ENCODE results near the gene CALCB. TPM values are rescaled to one million over a fixed set of nuclear protein-coding genes. Genes with fewer than 3 reads are reported as not detected.

Gene CALCB
- total and polyA plus RNA-seq, 2 donors (not counting 1 experiment from before 2014, with no cell fraction given) = 1.3 TPM; not detected in 1

DNA sequence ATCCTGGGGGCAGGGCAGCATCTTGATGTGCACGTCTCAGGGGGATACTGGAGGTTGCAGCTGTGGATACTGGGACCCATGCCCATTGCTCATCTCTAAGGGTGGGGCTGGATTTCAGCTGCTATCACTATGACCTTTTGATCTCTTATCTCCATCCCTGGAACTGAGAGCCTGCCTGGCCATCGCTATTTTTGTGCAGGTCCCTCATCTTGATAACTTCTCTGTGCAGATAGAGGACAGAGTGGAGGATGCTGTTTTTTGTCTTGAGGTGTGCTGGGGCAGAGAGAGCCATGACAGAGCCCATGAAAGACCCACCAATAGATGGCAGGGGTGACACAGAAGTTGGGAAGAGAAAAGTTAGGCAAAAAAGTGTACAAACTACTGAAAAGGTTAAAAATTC is 36.2 kb downstream of the CALCB start:
- no peaks in the 10 kb centered on the region for H3K27me3 ChIP-seq (replicated peaks in 1 of 4; ENCODE audit: control extremely low read depth in 1 of 4, control insufficient read depth in 3 of 4, insufficient read depth in 4 of 4, low read length in 3 of 4)
- no peak overlapping the region for H3K27ac ChIP-seq (ENCODE audit: low read length in 2 of 2)
- CTCF ChIA-PET = interaction anchor here (0.7 to 14.3 kb wide), 6 partner anchors 8 to 320 kb away, joined by 3 to 177 read pairs (median 4); no protein-coding TSS in a partner anchor
- DNase-seq = no peak
- H3K4me1 ChIP-seq (ENCODE audit: control insufficient read depth in 2 of 2, insufficient read depth in 2 of 2, low read length in 2 of 2) = peaks cover 65 to 85% of the 10 kb centered on the region in 2 donors
- no peak for ATAC-seq (ENCODE audit: low read depth)
- Mint-ChIP-seq H3K4me1 (peaks cover 85% of the 10 kb centered on the region), H3K9me3 (ENCODE audit: insufficient read depth) (peaks cover 1% of the 10 kb centered on the region), H3K27ac (peak overlapping the region; percentile 56), H3K27me3 (no peaks in the 10 kb centered on the region), H3K4me3 (no peak overlapping the region)
- intact Hi-C loops (cut with micrococcal nuclease) = no loop called here
- no peaks in the 10 kb centered on the region for H3K36me3 ChIP-seq (replicated peaks in 1 of 2; ENCODE audit: control extremely low read depth in 1 of 2, control insufficient read depth in 1 of 2, extremely low read depth in 1 of 2, insufficient read depth in 2 of 2, low read length in 1 of 2)
- TF ChIP-seq CTCF (IDR thresholded peaks at IDR 0.05) (no peak), EZH2 (IDR thresholded peaks at IDR 0.05; ENCODE audit: borderline replicate concordance, insufficient read depth, low read depth, low read length, poor library complexity, severe bottlenecking) (no peak)
- no peak overlapping the region for H3K9ac ChIP-seq (ENCODE audit: low read length)
- 100% methylated on average over 2 of the region's 2 CpGs for whole genome bisulfite sequencing (ENCODE audit: insufficient coverage)
- peaks cover 0 to 7% (median 0%) of the 10 kb centered on the region in 3 donors for H3K9me3 ChIP-seq (ENCODE audit: control extremely low read depth in 1 of 3, control insufficient read depth in 2 of 3, insufficient read depth in 1 of 3, low read length in 2 of 3)
- H3K4me2 ChIP-seq (replicated peaks; ENCODE audit: low read depth, low read length, poor library complexity, severe bottlenecking) = no peak overlapping the region
- no peak overlapping the region for H3K4me3 ChIP-seq (ENCODE audit: control extremely low read depth in 1 of 5, extremely low read depth in 1 of 5, insufficient read depth in 1 of 5, low read depth in 2 of 5, low read length in 4 of 5)
- H3K79me2 ChIP-seq (ENCODE audit: control insufficient read depth, insufficient read depth, low read length) = no peaks in the 10 kb centered on the region
- POLR2A ChIA-PET = no interaction called here
- no peak overlapping the region for H2AFZ ChIP-seq (ENCODE audit: insufficient read depth, low read depth, low read length, poor library complexity, severe bottlenecking)
- no peaks in the 10 kb centered on the region for H4K20me1 ChIP-seq (ENCODE audit: control insufficient read depth, insufficient read depth, low read length, poor library complexity, severe bottlenecking)

- Histone ChIP-seq H4K20me1 (ENCODE audit: control insufficient read depth, insufficient read depth, low read length, poor library complexity, severe bottlenecking) (no peaks in the 10 kb centered on the region), H3K4me1 (ENCODE audit: control insufficient read depth in 2 of 2, insufficient read depth in 2 of 2, low read length in 2 of 2) (peaks cover 76 to 92% of the 10 kb centered on the region in 2 donors), H2AFZ (ENCODE audit: insufficient read depth, low read depth, low read length, poor library complexity, severe bottlenecking) (no peak overlapping the region), H3K27ac (ENCODE audit: low read length in 2 of 2) (no peak overlapping the region), H3K9me3 (ENCODE audit: control extremely low read depth in 1 of 3, control insufficient read depth in 2 of 3, insufficient read depth in 1 of 3, low read length in 2 of 3) (peaks cover 0 to 7% (median 0%) of the 10 kb centered on the region in 3 donors), H3K27me3 (replicated peaks in 1 of 4; ENCODE audit: control extremely low read depth in 1 of 4, control insufficient read depth in 3 of 4, insufficient read depth in 4 of 4, low read length in 3 of 4) (peaks cover 0 to 14% (median 6%) of the 10 kb centered on the region in 4 experiments), H3K4me2 (replicated peaks; ENCODE audit: low read depth, low read length, poor library complexity, severe bottlenecking) (no peak overlapping the region), H3K4me3 (ENCODE audit: control extremely low read depth in 1 of 5, extremely low read depth in 1 of 5, insufficient read depth in 1 of 5, low read depth in 2 of 5, low read length in 4 of 5) (no peak overlapping the region), H3K9ac (ENCODE audit: low read length) (no peak overlapping the region), H3K36me3 (replicated peaks in 1 of 2; ENCODE audit: control extremely low read depth in 1 of 2, control insufficient read depth in 1 of 2, extremely low read depth in 1 of 2, insufficient read depth in 2 of 2, low read length in 1 of 2) (no peaks in the 10 kb centered on the region), H3K79me2 (ENCODE audit: control insufficient read depth, insufficient read depth, low read length) (no peaks in the 10 kb centered on the region)
- Mint-ChIP-seq H3K27ac (no peak overlapping the region), H3K9me3 (ENCODE audit: insufficient read depth) (peaks cover 1% of the 10 kb centered on the region), H3K4me3 (no peak overlapping the region), H3K4me1 (peaks cover 87% of the 10 kb centered on the region), H3K27me3 (peaks cover 5% of the 10 kb centered on the region)
- no peak for ATAC-seq (ENCODE audit: low read depth)
- intact Hi-C loops (cut with micrococcal nuclease) = no loop called here
- ChIA-PET CTCF (interaction anchor here (1.8 to 14.3 kb wide), 3 partner anchors 10 to 203 kb away, joined by 6 to 177 read pairs (median 127); no protein-coding TSS in a partner anchor), POLR2A (no interaction called here)
- TF ChIP-seq EZH2 (IDR thresholded peaks at IDR 0.05; ENCODE audit: borderline replicate concordance, insufficient read depth, low read depth, low read length, poor library complexity, severe bottlenecking) = no peak
- no peak for TF ChIP-seq CTCF (IDR thresholded peaks at IDR 0.05)
- WGBS (ENCODE audit: insufficient coverage) = 96% methylated on average over 3 of the region's 3 CpGs
- no peak for DNase-seq
Observed at GRCh38 chr11:15111215-15111614, 37.8 kb downstream of the CALCB start.

Data from B cell (primary cell).